GM18498 (cell line): ENCODE measurements around the gene C1orf116.
"Not testable (repeated sequence)": the region's sequence is repeated elsewhere in the genome, so short reads cannot be mapped to it uniquely, and the experiment has no call there.

Experiments used
- ATAC-seq: cut with Tn5 transposase; IDR thresholded peaks from one replicate; pipeline ENCODE4 v1.9.1; 2021; ENCODE audit warnings: mild to moderate bottlenecking, moderate library complexity; ENCODE audit not compliant: unreplicated experiment

C1orf116 gene

GRCh38 chr1:207059881-207060280 is 27.3 kb upstream of the C1orf116 start:
- ATAC-seq = no peak

GRCh38 chr1:207058878-207059867 is 26.6 kb upstream of the C1orf116 start:
- ATAC-seq = no peak

- ATAC-seq = no peak
These were observed 25.7 kb upstream of the C1orf116 start for GRCh38 chr1:207058252-207058651.

GRCh38 chr1:207056673-207057072 is 24.1 kb upstream of the C1orf116 start:
- ATAC-seq = no peak

GRCh38 chr1:207055386-207056001 is 22.9 kb upstream of the C1orf116 start:
- no peak for ATAC-seq

GRCh38 chr1:207054491-207054890 is 21.9 kb upstream of the C1orf116 start:
- no peak for ATAC-seq

- peak; percentile 81 for ATAC-seq
These were observed 20.6 kb upstream of the C1orf116 start, which contains the start of gene PFKFB2 for GRCh38 chr1:207052911-207053769. Gene PFKFB2, plus strand, starts transcription at chr1:207053275. Its CDS starts 1,443 bp downstream, at chr1:207054718.

GRCh38 chr1:207051191-207051943 is 18.8 kb upstream of the C1orf116 start, which contains the start of gene YOD1:
Gene YOD1, minus strand, starts transcription at chr1:207051208. Its CDS starts 178 bp downstream, at chr1:207051030.
- no peak for ATAC-seq

GRCh38 chr1:207050480-207051190 is 18.1 kb upstream of the C1orf116 start:
- ATAC-seq = peak; percentile 58

GRCh38 chr1:207049974-207050391 is 17.4 kb upstream of the C1orf116 start:
- ATAC-seq = peak; percentile 41

- ATAC-seq = no peak
These were observed 17.0 kb upstream of the C1orf116 start for GRCh38 chr1:207049514-207049913.

GRCh38 chr1:207049054-207049453 is 16.5 kb upstream of the C1orf116 start:
- ATAC-seq = no peak

GRCh38 chr1:207048041-207048440 is 15.5 kb upstream of the C1orf116 start:
- ATAC-seq = no peak

GRCh38 chr1:207047505-207047904 is 14.9 kb upstream of the C1orf116 start:
- ATAC-seq = no peak

- no peak for ATAC-seq
These were observed 12.9 kb upstream of the C1orf116 start for GRCh38 chr1:207045453-207045852.

- ATAC-seq = not testable (repeated sequence)
These were observed 8.8 kb upstream of the C1orf116 start for GRCh38 chr1:207041397-207041796.

- ATAC-seq = no peak
These were observed 7.6 kb upstream of the C1orf116 start for GRCh38 chr1:207040181-207040533.

GRCh38 chr1:207039380-207040180 is 7.0 kb upstream of the C1orf116 start:
- ATAC-seq = no peak

GRCh38 chr1:207036865-207037264 is 4.3 kb upstream of the C1orf116 start:
- no peak for ATAC-seq
